Omental fat pad (tissue), 4 donors: ENCODE results near the gene OR2V1. TPM values are rescaled to one million over a fixed set of nuclear protein-coding genes. Genes with fewer than 3 reads are reported as not detected.
"Not testable (repeated sequence)": the region's sequence is repeated elsewhere in the genome, so short reads cannot be mapped to it uniquely, and the experiment has no call there.

Experiments
- ATAC-seq: fragments of 150-250 bp; one replicate; pipeline ENCODE4 v1.9.1; 2016; ENCODE audit warnings: mild to moderate bottlenecking, moderate library complexity; ENCODE audit not compliant: low FRiP score
- DNase-seq: peaks from one replicate; pipeline ENCODE4 v3.0.0-alpha.2; 2019; ENCODE audit warnings: low spot score
- total RNA-seq, 4 donors: library from RNA; depleted of rRNA; stranded (reverse); fragments of >200 nt; gene quantifications; one replicate each; pipeline ENCODE4 v1.1.0, GENCODE V29; 2016
- TF ChIP-seq, protein P1 (sequence below), 3 donors: fragments of 450-650 bp; IDR thresholded peaks; one replicate each; pipeline ENCODE4 v1.5.1; 2016 to 2017; ENCODE audit warnings: antibody characterized with exemption in 3 of 3, mild to moderate bottlenecking in 3 of 3, moderate library complexity in 2 of 3

OR2V1 gene
- total RNA-seq, 4 donors from 2014 or later: not detected

DNA sequence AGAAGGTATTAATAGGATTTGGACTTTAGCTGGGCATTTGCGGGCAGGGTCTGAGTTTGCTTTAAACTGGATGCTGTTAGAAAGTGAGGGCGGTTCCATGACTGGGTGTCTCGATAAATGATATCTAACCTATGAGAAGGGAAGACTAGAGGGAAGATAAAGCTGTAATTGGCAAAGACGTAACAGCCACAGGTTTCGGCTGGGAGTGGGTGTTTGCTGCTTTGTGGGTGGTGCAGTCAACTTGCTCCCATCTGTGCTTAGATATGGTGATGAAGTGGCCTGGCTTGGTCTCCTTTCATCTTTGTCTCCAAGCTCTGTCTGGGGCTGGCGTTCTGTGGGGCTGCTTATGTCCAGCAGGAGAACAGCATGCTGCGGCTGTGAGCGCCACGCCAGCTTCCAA lies 23.3 kb downstream of the OR2V1 start:
- TF ChIP-seq, protein P1, sequence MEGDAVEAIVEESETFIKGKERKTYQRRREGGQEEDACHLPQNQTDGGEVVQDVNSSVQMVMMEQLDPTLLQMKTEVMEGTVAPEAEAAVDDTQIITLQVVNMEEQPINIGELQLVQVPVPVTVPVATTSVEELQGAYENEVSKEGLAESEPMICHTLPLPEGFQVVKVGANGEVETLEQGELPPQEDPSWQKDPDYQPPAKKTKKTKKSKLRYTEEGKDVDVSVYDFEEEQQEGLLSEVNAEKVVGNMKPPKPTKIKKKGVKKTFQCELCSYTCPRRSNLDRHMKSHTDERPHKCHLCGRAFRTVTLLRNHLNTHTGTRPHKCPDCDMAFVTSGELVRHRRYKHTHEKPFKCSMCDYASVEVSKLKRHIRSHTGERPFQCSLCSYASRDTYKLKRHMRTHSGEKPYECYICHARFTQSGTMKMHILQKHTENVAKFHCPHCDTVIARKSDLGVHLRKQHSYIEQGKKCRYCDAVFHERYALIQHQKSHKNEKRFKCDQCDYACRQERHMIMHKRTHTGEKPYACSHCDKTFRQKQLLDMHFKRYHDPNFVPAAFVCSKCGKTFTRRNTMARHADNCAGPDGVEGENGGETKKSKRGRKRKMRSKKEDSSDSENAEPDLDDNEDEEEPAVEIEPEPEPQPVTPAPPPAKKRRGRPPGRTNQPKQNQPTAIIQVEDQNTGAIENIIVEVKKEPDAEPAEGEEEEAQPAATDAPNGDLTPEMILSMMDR (IDR thresholded peaks at IDR 0.05): no peak
- DNase-seq (no peak), ATAC-seq (no peak)

DNA sequence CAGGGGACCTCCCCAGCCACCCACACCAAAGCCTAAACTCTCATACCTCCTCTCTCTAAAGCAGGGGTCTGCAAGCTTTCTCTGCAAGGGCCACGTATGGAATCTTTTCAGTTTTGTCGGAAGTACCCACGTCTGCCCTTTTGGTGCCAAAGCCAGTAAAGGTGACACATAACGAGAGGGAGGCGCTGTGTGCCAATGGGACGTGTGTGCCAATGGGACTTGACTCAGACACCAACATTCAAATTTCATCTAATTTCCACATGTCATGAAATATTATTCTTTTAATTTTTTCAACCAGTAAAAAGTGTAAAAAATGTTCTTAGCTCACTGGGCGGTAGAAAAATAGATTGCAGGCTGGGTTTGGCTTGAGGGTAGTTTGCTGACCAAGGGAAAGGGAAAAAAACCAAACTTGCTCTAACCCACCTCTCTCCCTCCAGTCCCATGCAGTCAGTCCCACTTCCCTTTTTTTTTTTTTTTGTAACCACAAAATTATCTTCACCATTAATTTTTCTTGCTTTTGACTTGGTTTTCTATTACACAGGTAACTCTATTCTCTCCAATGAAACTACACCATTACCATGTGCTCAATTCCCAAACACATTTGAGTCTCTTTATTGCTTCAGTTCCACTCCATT lies 25.5 kb downstream of the OR2V1 start:
- DNase-seq: no peak
- no peak for ATAC-seq
- TF ChIP-seq, protein P1 (IDR thresholded peaks at IDR 0.05): no peak

DNA sequence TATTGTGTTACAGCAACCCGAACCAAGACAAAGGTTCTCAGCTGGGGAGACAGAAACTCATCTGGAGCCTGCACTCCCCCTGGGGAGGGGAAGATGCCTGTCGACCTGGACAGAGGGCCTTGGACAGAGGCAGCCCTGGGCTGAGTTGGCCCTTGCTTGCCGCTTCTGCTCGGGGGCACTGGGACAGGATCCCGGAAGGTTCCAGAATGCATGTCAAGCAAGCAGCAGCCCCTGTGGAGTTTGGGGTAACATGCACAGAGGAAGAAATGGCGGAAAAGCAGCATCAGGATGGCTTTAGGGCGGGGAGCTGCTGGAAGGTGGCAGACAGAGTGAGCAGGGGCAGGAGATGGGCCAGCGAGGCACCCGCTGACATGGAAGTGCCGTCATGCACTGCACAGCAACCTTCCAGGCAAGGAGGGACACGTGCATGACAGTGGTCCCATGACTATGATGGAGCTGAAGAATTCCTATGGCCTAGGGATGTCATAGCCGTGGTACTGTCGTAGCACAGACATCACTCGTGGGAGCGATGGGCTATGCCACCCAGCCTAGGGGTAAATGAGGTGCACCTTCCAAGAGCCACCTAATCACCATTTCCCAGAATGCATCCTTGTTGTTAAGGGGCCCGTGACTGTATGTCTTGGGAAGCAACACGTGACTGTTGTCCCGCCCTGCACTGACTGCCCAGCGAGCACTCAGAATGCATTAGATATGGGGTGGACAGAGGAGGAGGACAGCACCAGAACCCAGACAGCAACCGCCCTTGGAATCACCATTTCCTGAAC lies 26.2 kb downstream of the OR2V1 start:
- DNase-seq, ATAC-seq: not testable (repeated sequence)

DNA sequence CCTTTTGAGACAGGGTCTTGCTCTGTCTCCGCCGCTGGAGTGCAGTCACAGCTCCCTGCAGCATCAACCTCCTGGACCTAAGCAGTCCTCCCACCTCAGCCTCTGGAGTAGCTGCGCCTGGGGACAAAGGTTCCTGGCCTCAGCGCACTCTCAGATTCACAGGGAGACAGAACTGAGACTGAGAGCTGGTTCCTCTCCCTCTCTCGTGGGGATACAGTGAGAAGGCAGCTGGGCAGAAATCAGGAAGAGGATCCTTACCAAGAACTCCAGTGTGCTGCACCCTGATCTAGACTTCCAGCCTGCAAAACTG lies 26.8 kb downstream of the OR2V1 start:
- not testable (repeated sequence) for ATAC-seq, DNase-seq

DNA sequence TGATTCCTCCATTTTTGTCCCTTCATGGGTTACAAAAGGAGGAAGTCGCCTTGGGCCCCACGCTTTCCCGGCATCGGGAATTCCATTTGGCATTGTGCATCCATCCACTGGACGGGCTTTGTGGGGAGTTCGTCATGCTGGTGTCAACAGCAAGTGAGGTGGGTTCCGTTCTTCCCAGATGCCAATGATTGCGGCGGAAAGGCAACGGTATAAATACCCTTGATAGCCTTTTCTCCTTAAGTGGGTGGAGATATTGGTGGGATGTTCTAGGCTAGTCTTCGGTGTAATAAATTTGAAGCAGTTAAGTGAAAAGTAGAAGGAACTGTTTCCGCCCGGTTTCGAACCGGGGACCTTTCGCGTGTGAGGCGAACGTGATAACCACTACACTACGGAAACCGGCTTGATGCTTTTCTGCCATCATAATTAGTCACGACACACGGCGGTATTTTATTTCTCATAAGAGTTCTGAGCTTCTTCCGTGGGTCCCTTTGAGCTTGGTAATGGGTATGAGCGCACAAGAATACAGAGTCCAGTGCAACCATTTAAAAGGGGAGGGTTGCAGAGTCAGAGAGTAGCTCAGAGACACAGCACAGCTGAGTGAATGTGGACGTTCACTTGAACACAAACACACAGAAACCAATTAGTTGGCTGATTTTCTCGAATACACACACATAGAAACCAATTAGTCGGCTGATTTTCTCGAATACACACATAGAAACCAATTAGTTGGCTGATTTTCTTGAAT lies 28.9 kb downstream of the OR2V1 start:
- not testable (repeated sequence) for ATAC-seq, DNase-seq

DNA sequence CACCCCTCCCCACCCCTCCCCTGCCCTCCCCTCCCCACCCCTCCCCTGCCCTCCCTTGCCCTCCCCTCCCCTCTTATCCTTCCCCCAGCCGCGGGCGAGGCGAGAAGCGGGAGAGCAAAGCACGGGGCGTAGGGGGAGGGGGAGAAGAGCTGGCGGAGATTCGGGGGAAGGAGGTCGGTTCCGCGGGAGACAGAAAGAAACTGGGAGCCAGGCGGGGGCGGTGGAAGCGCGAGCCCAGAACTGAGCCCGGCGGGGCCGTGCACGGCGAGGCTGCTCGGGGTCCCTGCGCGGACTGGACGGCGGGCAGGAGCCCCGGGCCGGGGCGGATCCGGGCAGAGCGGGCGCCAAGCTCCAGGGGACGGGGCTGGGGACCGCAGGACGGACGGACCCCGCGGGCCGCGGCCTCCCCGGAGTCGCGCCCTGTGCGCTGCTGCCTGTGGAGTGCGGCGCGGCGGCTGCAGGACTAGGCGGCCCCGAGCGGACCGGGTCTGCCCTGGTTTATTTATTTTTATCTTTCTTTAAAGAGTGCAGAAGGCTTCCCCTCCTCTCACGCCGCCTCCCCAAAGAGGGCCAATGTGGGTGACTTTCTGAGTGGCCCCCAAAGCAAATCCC lies 29.8 kb downstream of the OR2V1 start:
- DNase-seq, ATAC-seq: not testable (repeated sequence)

DNA sequence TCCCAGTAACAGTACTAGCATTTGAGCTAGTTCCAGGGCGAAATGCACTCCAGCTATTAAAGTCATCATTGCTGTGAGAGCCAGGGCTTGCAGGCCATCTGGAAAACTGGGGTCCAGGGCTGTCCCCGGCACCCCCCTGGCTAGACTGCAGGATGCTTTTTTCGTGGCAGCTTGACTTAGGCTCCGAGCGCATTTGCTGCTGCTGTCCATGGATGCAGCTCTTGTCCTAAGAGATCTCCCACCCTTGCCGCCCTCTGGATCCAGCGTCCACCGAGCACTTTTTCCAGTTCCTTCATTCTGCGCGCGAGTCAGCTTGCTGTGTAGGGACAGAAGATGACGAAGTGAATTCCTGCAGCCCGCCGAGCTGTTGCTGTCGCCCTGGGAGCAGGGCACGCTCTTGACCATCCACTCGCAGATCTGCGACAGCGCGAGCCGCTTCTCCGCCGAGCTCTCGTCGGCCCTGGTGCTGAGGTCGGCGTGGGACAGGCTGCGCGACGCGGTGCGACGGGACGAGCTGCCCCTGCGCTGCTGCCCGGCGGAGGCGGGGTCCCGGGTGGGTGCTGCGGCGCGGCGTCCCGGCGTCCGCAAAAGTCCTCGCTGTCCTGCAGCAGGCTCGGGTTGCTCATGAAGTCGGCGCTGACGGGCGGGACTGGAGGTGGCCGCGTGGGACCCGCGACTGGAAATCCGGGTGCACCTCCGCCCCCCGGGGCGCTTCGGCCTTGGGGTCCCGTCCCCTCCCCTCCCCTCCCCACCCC lies 30.7 kb downstream of the OR2V1 start:
- no peak for DNase-seq
- no peak for ATAC-seq
- TF ChIP-seq, protein P1 (IDR thresholded peaks at IDR 0.05): no peak

DNA sequence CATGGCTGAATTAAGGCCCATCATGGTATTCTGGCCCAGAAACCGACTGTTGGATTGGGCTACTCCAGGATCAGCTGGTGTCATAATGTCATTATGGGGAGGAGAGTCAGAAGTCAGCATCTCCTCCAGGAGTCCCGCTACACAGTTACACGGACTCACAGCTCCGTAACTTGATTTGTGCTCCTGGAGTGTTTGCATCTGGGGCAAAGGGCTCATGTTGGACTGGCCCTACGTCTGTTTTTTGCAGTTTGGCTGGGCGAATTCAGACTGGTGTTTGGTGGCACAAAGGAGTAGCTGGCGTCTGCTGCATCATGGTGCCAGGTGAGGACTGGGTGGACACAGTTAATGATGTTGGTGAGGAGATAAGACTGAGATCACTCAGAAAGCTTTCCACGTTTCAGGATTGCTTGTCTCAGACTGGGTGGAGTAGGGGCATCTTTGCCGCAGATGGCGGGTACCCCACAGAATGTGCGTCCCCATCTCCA lies 31.3 kb downstream of the OR2V1 start:
- TF ChIP-seq, protein P1 (IDR thresholded peaks at IDR 0.05): no peak
- no peak for DNase-seq
- no peak for ATAC-seq
